Activated T-cell treated with anti-CD3 and anti-CD28 coated beads for 1 hour (primary cell): ENCODE results near the gene IRGQ.
"Not testable (repeated sequence)": the region's sequence is repeated elsewhere in the genome, so short reads cannot be mapped to it uniquely, and the experiment has no call there.

Experiments
- DNase-seq: peaks from one replicate; pipeline ENCODE4 v3.0.0-alpha.2; 2020; ENCODE audit warnings: low read depth

The IRGQ gene

GRCh38 chr19:43623889-43624670, 28.1 kb upstream of the IRGQ start:
- no peak for DNase-seq

- DNase-seq, result no peak
Measured at GRCh38 chr19:43622956-43623355, 27.0 kb upstream of the IRGQ start.

- DNase-seq, result no peak
Measured at GRCh38 chr19:43622070-43622469, 26.1 kb upstream of the IRGQ start.

GRCh38 chr19:43620061-43621001, 24.4 kb upstream of the IRGQ start:
- DNase-seq, result peak; percentile 77

- DNase-seq, result peak; percentile 78
Measured at GRCh38 chr19:43619262-43620060, 23.5 kb upstream of the IRGQ start, which contains the start of gene ZNF428. ZNF428 (minus strand) TSS chr19:43619629; CDS start chr19:43614304, 5,325 bp downstream.

- peak; percentile 13 for DNase-seq
Measured at GRCh38 chr19:43618921-43619261, 23.0 kb upstream of the IRGQ start.

GRCh38 chr19:43616954-43617353, 21.0 kb upstream of the IRGQ start:
- no peak for DNase-seq

- DNase-seq, result no peak
Measured at GRCh38 chr19:43616306-43616705, 20.4 kb upstream of the IRGQ start.

GRCh38 chr19:43612374-43612773, 16.4 kb upstream of the IRGQ start:
- no peak for DNase-seq

- DNase-seq, result no peak
Measured at GRCh38 chr19:43611788-43612187, 15.9 kb upstream of the IRGQ start, which contains the start of gene SRRM5. SRRM5 (plus strand) TSS chr19:43612088; CDS start chr19:43612122, 34 bp downstream.

GRCh38 chr19:43610493-43610892, 14.6 kb upstream of the IRGQ start:
- DNase-seq, result no peak

GRCh38 chr19:43609872-43610271, 13.9 kb upstream of the IRGQ start:
- DNase-seq, result no peak

- no peak for DNase-seq
Measured at GRCh38 chr19:43607238-43608205, 11.6 kb upstream of the IRGQ start.

GRCh38 chr19:43606569-43607229, 10.8 kb upstream of the IRGQ start:
- DNase-seq, result no peak

GRCh38 chr19:43605875-43606568, 10.1 kb upstream of the IRGQ start:
- no peak for DNase-seq

GRCh38 chr19:43600326-43600725, 4.4 kb upstream of the IRGQ start:
- DNase-seq, result not testable (repeated sequence)

- no peak for DNase-seq
Measured at GRCh38 chr19:43599635-43600295, 3.8 kb upstream of the IRGQ start.

GRCh38 chr19:43598445-43599240, 2.7 kb upstream of the IRGQ start:
- no peak for DNase-seq
